Mesenchymal stem cell (in vitro differentiated cells and primary cell): ENCODE measurements around the gene MYO18B.
A peak's percentile ranks its signal among the peaks of the same experiment; 100 is the strongest.

Experiments used
- DNase-seq: peaks from one replicate; pipeline ENCODE4 v3.0.0-alpha.2; 2013
- H2AFZ ChIP-seq: one replicate; pipeline ENCODE4 v1.6.1; 2013; ENCODE audit warnings: low read depth, mild to moderate bottlenecking, control low read depth, inconsistent platforms, low read length, moderate library complexity
- H2AK5ac ChIP-seq: 2 replicates; pipeline ENCODE4 v1.6.1; 2013; ENCODE audit warnings: low read length, moderate library complexity, mild to moderate bottlenecking, inconsistent platforms; ENCODE audit not compliant: severe bottlenecking
- H2BK120ac ChIP-seq: one replicate; pipeline ENCODE4 v1.6.1; 2013; ENCODE audit warnings: low read depth, mild to moderate bottlenecking, inconsistent platforms, low read length, moderate library complexity
- H2BK12ac ChIP-seq, 2 experiments: one replicate each; pipeline ENCODE4 v1.6.1; 2013; ENCODE audit warnings: inconsistent platforms in 2 of 2, low read length in 2 of 2, mild to moderate bottlenecking in 2 of 2, moderate library complexity in 2 of 2, control low read depth in 1 of 2
- H2BK15ac ChIP-seq: one replicate; pipeline ENCODE4 v1.6.1; 2013; ENCODE audit warnings: mild to moderate bottlenecking, low read depth, inconsistent platforms; ENCODE audit not compliant: poor library complexity, severe bottlenecking
- H2BK5ac ChIP-seq: 2 replicates; pipeline ENCODE4 v1.6.1; 2013; ENCODE audit warnings: low read depth, mild to moderate bottlenecking, low read length, control low read depth, inconsistent platforms; ENCODE audit not compliant: poor library complexity, severe bottlenecking
- H3K14ac ChIP-seq, 2 experiments: one replicate each; pipeline ENCODE4 v1.6.1; 2013; ENCODE audit warnings: inconsistent platforms in 2 of 2, low read length in 2 of 2, control low read depth in 1 of 2, mild to moderate bottlenecking in 1 of 2, moderate library complexity in 1 of 2
- H3K18ac ChIP-seq, 2 experiments: one replicate each; pipeline ENCODE4 v1.6.1; 2013; ENCODE audit warnings: inconsistent platforms in 2 of 2, low read length in 2 of 2, control low read depth in 1 of 2, low read depth in 1 of 2, mild to moderate bottlenecking in 1 of 2
- H3K23ac ChIP-seq, 2 experiments: one replicate each; pipeline ENCODE4 v1.6.1; 2013; ENCODE audit warnings: inconsistent platforms in 2 of 2, low read length in 2 of 2, mild to moderate bottlenecking in 2 of 2, moderate library complexity in 2 of 2, control low read depth in 1 of 2
- H3K27ac ChIP-seq: 2 replicates; pipeline ENCODE4 v1.5.1; 2013; ENCODE audit warnings: mild to moderate bottlenecking, moderate library complexity, low read length, control low read depth, inconsistent platforms; ENCODE audit not compliant: poor library complexity, severe bottlenecking
- H3K27me3 ChIP-seq, 2 experiments: 2 replicates each; pipeline versions ENCODE4 v1.6.1 to v1.7.0; 2013; ENCODE audit warnings: low read length in 2 of 2, mild to moderate bottlenecking in 2 of 2, moderate library complexity in 2 of 2, control low read depth in 1 of 2, inconsistent platforms in 1 of 2; ENCODE audit not compliant: control insufficient read depth in 1 of 2, insufficient read depth in 1 of 2
- H3K36me3 ChIP-seq, 2 experiments: 2 replicates each; pipeline versions ENCODE4 v1.6.1 to v1.7.0; 2013; ENCODE audit warnings: low read length in 2 of 2, control low read depth in 1 of 2, inconsistent platforms in 1 of 2, low read depth in 1 of 2, mild to moderate bottlenecking in 1 of 2; ENCODE audit not compliant: insufficient read depth in 2 of 2, control insufficient read depth in 1 of 2
- H3K4ac ChIP-seq, 2 experiments: one replicate each; pipeline ENCODE4 v1.6.1; 2013; ENCODE audit warnings: inconsistent platforms in 2 of 2, low read length in 2 of 2, mild to moderate bottlenecking in 2 of 2, moderate library complexity in 2 of 2, control low read depth in 1 of 2, low read depth in 1 of 2
- H3K4me1 ChIP-seq: 2 replicates; pipeline ENCODE4 v1.6.1; 2013; ENCODE audit warnings: low read depth, low read length, control low read depth; ENCODE audit not compliant: control insufficient read depth, insufficient read depth
- H3K4me2 ChIP-seq: 2 replicates; pipeline ENCODE4 v1.6.1; 2013; ENCODE audit warnings: low read length, mild to moderate bottlenecking, inconsistent platforms; ENCODE audit not compliant: poor library complexity, severe bottlenecking
- H3K4me3 ChIP-seq, 2 experiments: 2 replicates each; pipeline versions ENCODE4 v1.5.1 to v1.7.0; 2013; ENCODE audit warnings: low read length in 2 of 2, mild to moderate bottlenecking in 2 of 2, control low read depth in 1 of 2, low read depth in 1 of 2; ENCODE audit not compliant: insufficient read depth in 1 of 2
- H3K79me1 ChIP-seq: replicated peaks from 2 replicates; pipeline ENCODE4 v1.6.1; 2013; ENCODE audit warnings: mild to moderate bottlenecking, control low read depth, low read length, inconsistent platforms; ENCODE audit not compliant: poor library complexity, severe bottlenecking
- H3K9ac ChIP-seq: 2 replicates; pipeline ENCODE4 v1.7.0; 2013; ENCODE audit warnings: mild to moderate bottlenecking, low read length, moderate library complexity
- H3K9me3 ChIP-seq: 2 replicates; pipeline ENCODE4 v1.7.0; 2013; ENCODE audit warnings: mild to moderate bottlenecking, low read length; ENCODE audit not compliant: control insufficient read depth
- H4K8ac ChIP-seq: one replicate; pipeline ENCODE4 v1.6.1; 2013; ENCODE audit warnings: inconsistent platforms, mild to moderate bottlenecking, low read length, moderate library complexity
- H4K91ac ChIP-seq: one replicate; pipeline ENCODE4 v1.6.1; 2013; ENCODE audit warnings: mild to moderate bottlenecking, low read length, inconsistent platforms
- WGBS: methylation state at CpG from one replicate; pipeline ENCODE4 v1.1.7; 2013; ENCODE audit warnings: mixed read lengths; 5-methylcytosine and 5-hydroxymethylcytosine counted together

The MYO18B gene

GRCh38 chr22:25759825-25760231 lies 17.8 kb downstream of the MYO18B start:
- H3K23ac ChIP-seq = no peak overlapping the region
- 17% methylated on average over 2 of the region's 5 CpGs for WGBS

DNA sequence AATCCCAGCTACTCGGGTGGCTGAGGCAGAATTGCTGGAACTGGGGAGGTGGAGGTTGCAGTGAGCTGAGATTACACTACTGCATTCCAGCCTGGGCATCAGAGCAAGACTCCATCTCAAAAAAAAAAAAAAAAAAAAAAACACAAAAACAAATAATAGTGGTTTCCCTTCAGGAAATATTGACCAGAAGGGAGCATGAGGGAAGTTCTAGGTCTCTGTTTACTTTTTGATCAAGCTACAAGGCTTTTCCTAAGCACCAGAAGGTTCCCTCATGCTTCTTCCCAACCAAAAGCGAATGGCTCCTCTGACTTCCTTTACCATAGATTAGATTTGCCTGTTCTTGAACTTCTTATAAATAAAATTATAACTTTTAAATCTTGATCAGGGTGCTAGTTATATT lies 18.3 kb downstream of the MYO18B start:
- no peak overlapping the region for H3K4me3 ChIP-seq
- no peak overlapping the region for H4K91ac ChIP-seq
- H3K23ac ChIP-seq = no peak overlapping the region
- no peak overlapping the region for H3K14ac ChIP-seq
- H3K36me3 ChIP-seq = no peaks in the 10 kb centered on the region
- no peaks in the 10 kb centered on the region for H3K9me3 ChIP-seq
- H3K9ac ChIP-seq = peak overlapping the region; percentile 18
- no peak overlapping the region for H3K27ac ChIP-seq
- no peak overlapping the region for H2AFZ ChIP-seq
- no peak overlapping the region for H2BK15ac ChIP-seq
- H3K4me2 ChIP-seq = no peak overlapping the region
- no peak overlapping the region for H4K8ac ChIP-seq
- H3K27me3 ChIP-seq = no peaks in the 10 kb centered on the region
- H2BK120ac ChIP-seq = no peak overlapping the region
- no peak overlapping the region for H3K4ac ChIP-seq
- no peak overlapping the region for H2AK5ac ChIP-seq
- no peak overlapping the region for H2BK12ac ChIP-seq
- H3K18ac ChIP-seq = no peak overlapping the region
- DNase-seq = no peak
- H2BK5ac ChIP-seq = no peak overlapping the region
- no CpG with 5 or more reads among the region's 2 CpGs for WGBS
- no peaks in the 10 kb centered on the region for H3K79me1 ChIP-seq
- H3K4me1 ChIP-seq = peaks cover 7% of the 10 kb centered on the region

More at GRCh38 chr22:25759825-25760231, 17.8 kb downstream of the MYO18B start:
- Histone ChIP-seq H3K4me3 (no peak overlapping the region), H3K14ac (no peak overlapping the region), H4K91ac (no peak overlapping the region), H3K79me1 (no peaks in the 10 kb centered on the region), H2BK12ac (no peak overlapping the region), H2BK5ac (no peak overlapping the region), H4K8ac (no peak overlapping the region), H3K4me1 (peaks cover 8% of the 10 kb centered on the region), H2AFZ (no peak overlapping the region), H2BK15ac (no peak overlapping the region), H3K18ac (no peak overlapping the region), H3K9me3 (no peaks in the 10 kb centered on the region), H2BK120ac (no peak overlapping the region), H3K27me3 (no peaks in the 10 kb centered on the region), H3K36me3 (no peaks in the 10 kb centered on the region), H3K4me2 (no peak overlapping the region), H3K4ac (no peak overlapping the region), H3K9ac (peak overlapping the region; percentile 36), H2AK5ac (no peak overlapping the region), H3K27ac (no peak overlapping the region)
- peak; percentile 89 for DNase-seq

DNA sequence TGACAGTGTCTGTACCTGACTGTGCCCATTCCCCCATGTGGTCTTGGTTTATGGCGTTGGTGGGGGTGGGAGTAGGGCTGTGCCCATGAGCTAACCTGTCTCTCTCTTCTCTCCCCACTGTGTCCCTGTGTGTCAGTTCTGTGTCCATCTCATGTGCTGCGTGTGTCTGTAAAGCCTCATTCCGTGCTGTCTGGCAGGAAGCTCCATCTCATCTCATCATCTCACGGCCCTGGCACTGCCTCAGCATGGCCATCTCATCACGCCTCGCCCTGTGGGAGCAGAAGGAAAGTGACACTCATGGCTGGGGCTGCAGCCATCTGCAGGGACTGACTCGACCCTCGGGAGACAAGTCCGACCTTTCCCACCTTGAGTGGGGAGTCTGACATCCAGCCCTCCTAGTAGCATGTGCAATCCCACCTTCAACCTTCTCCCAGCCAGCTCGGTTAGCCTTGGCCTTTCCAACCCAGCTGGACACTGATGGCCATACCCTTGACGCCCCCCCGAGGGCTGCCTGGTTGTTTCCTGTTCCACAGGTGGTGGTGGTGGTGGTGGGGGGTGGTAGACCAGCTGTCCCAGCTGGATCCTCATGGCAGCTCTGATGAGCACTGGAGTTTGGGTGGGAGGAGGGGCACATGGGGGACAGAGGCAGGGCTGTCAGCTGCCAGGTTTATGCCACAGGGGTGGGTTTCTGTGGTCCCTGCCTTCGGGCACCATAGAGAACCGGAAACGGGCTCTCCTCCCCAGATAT lies 19.0 kb downstream of the MYO18B start:
- peaks cover 7% of the 10 kb centered on the region for H3K4me1 ChIP-seq
- no peak overlapping the region for H2BK120ac ChIP-seq
- no peaks in the 10 kb centered on the region for H3K27me3 ChIP-seq

GRCh38 chr22:25762147-25762546 lies 20.2 kb downstream of the MYO18B start:
- Histone ChIP-seq H3K4me3 (no peak overlapping the region), H4K91ac (no peak overlapping the region), H3K23ac (no peak overlapping the region), H2BK5ac (no peak overlapping the region), H3K4me1 (peaks cover 7% of the 10 kb centered on the region), H2AK5ac (no peak overlapping the region), H2AFZ (no peak overlapping the region), H3K27me3 (no peaks in the 10 kb centered on the region), H3K79me1 (no peaks in the 10 kb centered on the region), H2BK12ac (no peak overlapping the region), H3K14ac (no peak overlapping the region), H3K4me2 (no peak overlapping the region), H3K9me3 (peaks cover 15% of the 10 kb centered on the region), H3K9ac (no peak overlapping the region), H3K4ac (no peak overlapping the region), H2BK120ac (no peak overlapping the region), H3K27ac (no peak overlapping the region), H4K8ac (no peak overlapping the region), H2BK15ac (no peak overlapping the region), H3K36me3 (no peaks in the 10 kb centered on the region), H3K18ac (peak overlapping the region in 1 of 2 experiments; percentile 28)
- no peak for DNase-seq
- WGBS = 74% methylated on average over 5 of the region's 5 CpGs

More for the DNA sequence above, 19.0 kb downstream of the MYO18B start:
- Histone ChIP-seq H3K9ac (no peak overlapping the region), H4K8ac (no peak overlapping the region), H2BK15ac (no peak overlapping the region), H3K4me2 (no peak overlapping the region), H3K18ac (peak overlapping the region; percentile 15 to 23), H3K36me3 (no peaks in the 10 kb centered on the region), H2BK5ac (no peak overlapping the region), H3K79me1 (no peaks in the 10 kb centered on the region), H3K23ac (no peak overlapping the region), H3K27ac (no peak overlapping the region), H3K4me3 (no peak overlapping the region), H2AFZ (no peak overlapping the region), H2AK5ac (peak overlapping the region; percentile 19), H3K14ac (no peak overlapping the region), H3K4ac (no peak overlapping the region), H4K91ac (peak overlapping the region; percentile 72), H3K9me3 (peaks cover 4% of the 10 kb centered on the region), H2BK12ac (peak overlapping the region in 1 of 2 experiments; percentile 1)
- DNase-seq = no peak
- 79% methylated on average over 12 of the region's 15 CpGs for WGBS
